Measurements from ENCODE around the gene PTPN18. TPM values are rescaled to one million over a fixed set of nuclear protein-coding genes. Genes with fewer than 3 reads are reported as not detected.

Gene PTPN18
- total RNA-seq, 1 experiment from 2014 or later, result 15.7 TPM

DNA sequence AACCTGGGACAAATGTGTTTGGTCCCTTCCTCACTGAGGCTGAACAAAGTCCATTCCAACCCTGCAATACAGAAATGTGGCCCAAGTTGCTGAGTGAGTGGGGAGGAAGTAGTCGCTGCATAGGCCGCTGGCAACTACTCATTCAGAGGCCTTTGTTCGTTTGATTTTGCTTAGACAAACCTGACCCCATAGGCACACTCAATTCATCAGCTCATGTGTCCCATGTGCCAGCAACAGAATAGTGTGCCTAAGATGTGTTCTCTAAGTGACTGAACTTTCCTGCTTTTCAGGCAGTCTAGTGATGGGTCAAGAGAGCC is 23.0 kb downstream of the PTPN18 start:
- Mint-ChIP-seq H3K36me3 (peaks cover 5% of the 10 kb centered on the region), H3K27me3 (ENCODE audit: low read depth) (peaks cover 7% of the 10 kb centered on the region), H3K27ac (no peak overlapping the region), H3K9me3 (peaks cover 5% of the 10 kb centered on the region; the same call in 1 of the 2 replicates), H3K4me1 (peaks cover 3% of the 10 kb centered on the region; the same call in 1 of the 2 replicates), H3K4me3 (no peak overlapping the region)
- POLR2A ChIA-PET, result no interaction called here
- CTCF ChIA-PET, result interaction anchor here (1.0 kb wide), 2 partner anchors 9 to 42 kb away, joined by 3 read pairs; no protein-coding TSS in a partner anchor
- DNase-seq (ENCODE audit: low spot score) (no peak), ATAC-seq (no peak)
- no peak for TF ChIP-seq ATF1 (CRISPR knock-in tag; IDR thresholded peaks at IDR 0.05)
- no peak for TF ChIP-seq SP1 (CRISPR knock-in tag; conservative IDR thresholded peaks at IDR 0.05)
- TF ChIP-seq, protein P1, sequence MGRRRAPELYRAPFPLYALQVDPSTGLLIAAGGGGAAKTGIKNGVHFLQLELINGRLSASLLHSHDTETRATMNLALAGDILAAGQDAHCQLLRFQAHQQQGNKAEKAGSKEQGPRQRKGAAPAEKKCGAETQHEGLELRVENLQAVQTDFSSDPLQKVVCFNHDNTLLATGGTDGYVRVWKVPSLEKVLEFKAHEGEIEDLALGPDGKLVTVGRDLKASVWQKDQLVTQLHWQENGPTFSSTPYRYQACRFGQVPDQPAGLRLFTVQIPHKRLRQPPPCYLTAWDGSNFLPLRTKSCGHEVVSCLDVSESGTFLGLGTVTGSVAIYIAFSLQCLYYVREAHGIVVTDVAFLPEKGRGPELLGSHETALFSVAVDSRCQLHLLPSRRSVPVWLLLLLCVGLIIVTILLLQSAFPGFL (CRISPR knock-in tag; IDR thresholded peaks at IDR 0.05; ENCODE audit: borderline replicate concordance), result no peak
- no peak for TF ChIP-seq ZNF232 (CRISPR knock-in tag; IDR thresholded peaks at IDR 0.05)
- TF ChIP-seq NFYB (CRISPR knock-in tag; conservative IDR thresholded peaks at IDR 0.05; ENCODE audit: low read depth), result no peak
- no peak for TF ChIP-seq CREM (CRISPR knock-in tag; IDR thresholded peaks at IDR 0.05)
- TF ChIP-seq, protein P2, sequence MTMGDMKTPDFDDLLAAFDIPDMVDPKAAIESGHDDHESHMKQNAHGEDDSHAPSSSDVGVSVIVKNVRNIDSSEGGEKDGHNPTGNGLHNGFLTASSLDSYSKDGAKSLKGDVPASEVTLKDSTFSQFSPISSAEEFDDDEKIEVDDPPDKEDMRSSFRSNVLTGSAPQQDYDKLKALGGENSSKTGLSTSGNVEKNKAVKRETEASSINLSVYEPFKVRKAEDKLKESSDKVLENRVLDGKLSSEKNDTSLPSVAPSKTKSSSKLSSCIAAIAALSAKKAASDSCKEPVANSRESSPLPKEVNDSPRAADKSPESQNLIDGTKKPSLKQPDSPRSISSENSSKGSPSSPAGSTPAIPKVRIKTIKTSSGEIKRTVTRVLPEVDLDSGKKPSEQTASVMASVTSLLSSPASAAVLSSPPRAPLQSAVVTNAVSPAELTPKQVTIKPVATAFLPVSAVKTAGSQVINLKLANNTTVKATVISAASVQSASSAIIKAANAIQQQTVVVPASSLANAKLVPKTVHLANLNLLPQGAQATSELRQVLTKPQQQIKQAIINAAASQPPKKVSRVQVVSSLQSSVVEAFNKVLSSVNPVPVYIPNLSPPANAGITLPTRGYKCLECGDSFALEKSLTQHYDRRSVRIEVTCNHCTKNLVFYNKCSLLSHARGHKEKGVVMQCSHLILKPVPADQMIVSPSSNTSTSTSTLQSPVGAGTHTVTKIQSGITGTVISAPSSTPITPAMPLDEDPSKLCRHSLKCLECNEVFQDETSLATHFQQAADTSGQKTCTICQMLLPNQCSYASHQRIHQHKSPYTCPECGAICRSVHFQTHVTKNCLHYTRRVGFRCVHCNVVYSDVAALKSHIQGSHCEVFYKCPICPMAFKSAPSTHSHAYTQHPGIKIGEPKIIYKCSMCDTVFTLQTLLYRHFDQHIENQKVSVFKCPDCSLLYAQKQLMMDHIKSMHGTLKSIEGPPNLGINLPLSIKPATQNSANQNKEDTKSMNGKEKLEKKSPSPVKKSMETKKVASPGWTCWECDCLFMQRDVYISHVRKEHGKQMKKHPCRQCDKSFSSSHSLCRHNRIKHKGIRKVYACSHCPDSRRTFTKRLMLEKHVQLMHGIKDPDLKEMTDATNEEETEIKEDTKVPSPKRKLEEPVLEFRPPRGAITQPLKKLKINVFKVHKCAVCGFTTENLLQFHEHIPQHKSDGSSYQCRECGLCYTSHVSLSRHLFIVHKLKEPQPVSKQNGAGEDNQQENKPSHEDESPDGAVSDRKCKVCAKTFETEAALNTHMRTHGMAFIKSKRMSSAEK (CRISPR knock-in tag; IDR thresholded peaks at IDR 0.05; ENCODE audit: borderline replicate concordance), result no peak
- TF ChIP-seq PRRX2 (CRISPR knock-in tag; IDR thresholded peaks at IDR 0.05), result no peak
- TF ChIP-seq STAT6 (CRISPR knock-in tag; conservative IDR thresholded peaks at IDR 0.05; ENCODE audit: low read depth), result no peak
- TF ChIP-seq CTCF (IDR thresholded peaks at IDR 0.05), result no peak
- no peak for TF ChIP-seq NFATC4 (CRISPR knock-in tag; IDR thresholded peaks at IDR 0.05)
- TF ChIP-seq, protein P3, sequence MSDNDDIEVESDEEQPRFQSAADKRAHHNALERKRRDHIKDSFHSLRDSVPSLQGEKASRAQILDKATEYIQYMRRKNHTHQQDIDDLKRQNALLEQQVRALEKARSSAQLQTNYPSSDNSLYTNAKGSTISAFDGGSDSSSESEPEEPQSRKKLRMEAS (CRISPR knock-in tag; IDR thresholded peaks at IDR 0.05), result no peak
- TF ChIP-seq TEAD1 (CRISPR knock-in tag; IDR thresholded peaks at IDR 0.05), result no peak
- TF ChIP-seq ZNF671 (CRISPR knock-in tag; IDR thresholded peaks at IDR 0.05), result no peak
- TF ChIP-seq IRF2 (CRISPR knock-in tag; IDR thresholded peaks at IDR 0.05; ENCODE audit: borderline replicate concordance, low read depth), result no peak
- TF ChIP-seq GRHL2 (CRISPR knock-in tag; IDR thresholded peaks at IDR 0.05; ENCODE audit: insufficient replicate concordance, severe bottlenecking), result no peak
- TF ChIP-seq, protein P4, sequence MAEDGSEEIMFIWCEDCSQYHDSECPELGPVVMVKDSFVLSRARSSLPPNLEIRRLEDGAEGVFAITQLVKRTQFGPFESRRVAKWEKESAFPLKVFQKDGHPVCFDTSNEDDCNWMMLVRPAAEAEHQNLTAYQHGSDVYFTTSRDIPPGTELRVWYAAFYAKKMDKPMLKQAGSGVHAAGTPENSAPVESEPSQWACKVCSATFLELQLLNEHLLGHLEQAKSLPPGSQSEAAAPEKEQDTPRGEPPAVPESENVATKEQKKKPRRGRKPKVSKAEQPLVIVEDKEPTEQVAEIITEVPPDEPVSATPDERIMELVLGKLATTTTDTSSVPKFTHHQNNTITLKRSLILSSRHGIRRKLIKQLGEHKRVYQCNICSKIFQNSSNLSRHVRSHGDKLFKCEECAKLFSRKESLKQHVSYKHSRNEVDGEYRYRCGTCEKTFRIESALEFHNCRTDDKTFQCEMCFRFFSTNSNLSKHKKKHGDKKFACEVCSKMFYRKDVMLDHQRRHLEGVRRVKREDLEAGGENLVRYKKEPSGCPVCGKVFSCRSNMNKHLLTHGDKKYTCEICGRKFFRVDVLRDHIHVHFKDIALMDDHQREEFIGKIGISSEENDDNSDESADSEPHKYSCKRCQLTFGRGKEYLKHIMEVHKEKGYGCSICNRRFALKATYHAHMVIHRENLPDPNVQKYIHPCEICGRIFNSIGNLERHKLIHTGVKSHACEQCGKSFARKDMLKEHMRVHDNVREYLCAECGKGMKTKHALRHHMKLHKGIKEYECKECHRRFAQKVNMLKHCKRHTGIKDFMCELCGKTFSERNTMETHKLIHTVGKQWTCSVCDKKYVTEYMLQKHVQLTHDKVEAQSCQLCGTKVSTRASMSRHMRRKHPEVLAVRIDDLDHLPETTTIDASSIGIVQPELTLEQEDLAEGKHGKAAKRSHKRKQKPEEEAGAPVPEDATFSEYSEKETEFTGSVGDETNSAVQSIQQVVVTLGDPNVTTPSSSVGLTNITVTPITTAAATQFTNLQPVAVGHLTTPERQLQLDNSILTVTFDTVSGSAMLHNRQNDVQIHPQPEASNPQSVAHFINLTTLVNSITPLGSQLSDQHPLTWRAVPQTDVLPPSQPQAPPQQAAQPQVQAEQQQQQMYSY (CRISPR knock-in tag; IDR thresholded peaks at IDR 0.05), result no peak
- no peak for TF ChIP-seq JAZF1 (CRISPR knock-in tag; IDR thresholded peaks at IDR 0.05)
